Mesendoderm (in vitro differentiated cells): ENCODE results near the gene STK26. TPM values are rescaled to one million over a fixed set of nuclear protein-coding genes. Genes with fewer than 3 reads are reported as not detected.

Source experiments
- DNase-seq: peaks from one replicate; pipeline ENCODE4 v3.0.0; 2013
- H2AK5ac ChIP-seq: 2 replicates; pipeline ENCODE4 v1.6.1; 2013; ENCODE audit warnings: low read length, inconsistent platforms
- H2BK120ac ChIP-seq: 2 replicates; pipeline ENCODE4 v1.6.1; 2013; ENCODE audit warnings: low read depth, mild to moderate bottlenecking, low read length, moderate library complexity, mixed read lengths
- H2BK15ac ChIP-seq: replicated peaks from 2 replicates; pipeline ENCODE4 v1.6.1; 2013; ENCODE audit warnings: low read depth, mild to moderate bottlenecking, moderate library complexity
- H2BK5ac ChIP-seq: 2 replicates; pipeline ENCODE4 v1.6.1; 2013; ENCODE audit warnings: low read length, inconsistent platforms
- H3K18ac ChIP-seq: 2 replicates; pipeline ENCODE4 v1.6.1; 2013; ENCODE audit warnings: mild to moderate bottlenecking, low read length, mixed read lengths
- H3K23ac ChIP-seq: one replicate; pipeline ENCODE4 v1.6.1; 2013; ENCODE audit warnings: low read length
- H3K27ac ChIP-seq: 2 replicates; pipeline ENCODE4 v1.5.1; 2013; ENCODE audit warnings: low read depth, mild to moderate bottlenecking, inconsistent platforms, low read length, moderate library complexity
- H3K27me3 ChIP-seq: 2 replicates; pipeline ENCODE4 v1.6.1; 2013; ENCODE audit warnings: low read length, control low read depth, mild to moderate bottlenecking, inconsistent platforms; ENCODE audit not compliant: insufficient read depth, poor library complexity
- H3K36me3 ChIP-seq: 2 replicates; pipeline ENCODE4 v1.6.1; 2013; ENCODE audit warnings: low read length, inconsistent platforms; ENCODE audit not compliant: control insufficient read depth, insufficient read depth
- H3K4ac ChIP-seq: one replicate; pipeline ENCODE4 v1.6.1; 2013; ENCODE audit warnings: low read depth, mild to moderate bottlenecking, low read length, moderate library complexity
- H3K4me1 ChIP-seq: 2 replicates; pipeline ENCODE4 v1.6.1; 2013; ENCODE audit warnings: low read depth, low read length, inconsistent platforms; ENCODE audit not compliant: control insufficient read depth
- H3K4me2 ChIP-seq: 2 replicates; pipeline ENCODE4 v1.6.1; 2013; ENCODE audit warnings: low read length
- H3K4me3 ChIP-seq: 2 replicates; pipeline ENCODE4 v1.5.1; 2013; ENCODE audit warnings: mild to moderate bottlenecking, low read length
- H3K56ac ChIP-seq: one replicate; pipeline ENCODE4 v1.6.1; 2013; ENCODE audit warnings: low read length
- H3K79me1 ChIP-seq: 2 replicates; pipeline ENCODE4 v1.6.1; 2013; ENCODE audit warnings: low read length, inconsistent platforms
- H3K79me2 ChIP-seq: 2 replicates; pipeline ENCODE4 v1.6.1; 2013; ENCODE audit warnings: mild to moderate bottlenecking, low read length; ENCODE audit not compliant: control insufficient read depth, insufficient read depth
- H3K9ac ChIP-seq: 2 replicates; pipeline ENCODE4 v1.6.1; 2013; ENCODE audit warnings: low read length, inconsistent platforms
- H4K5ac ChIP-seq: one replicate; pipeline ENCODE4 v1.6.1; 2013; ENCODE audit warnings: low read length
- H4K8ac ChIP-seq: one replicate; pipeline ENCODE4 v1.6.1; 2013; ENCODE audit warnings: low read depth, mild to moderate bottlenecking, control low read depth, low read length, moderate library complexity
- WGBS: extraction: QIAGEN DNeasy Blood & Tissue Kit; methylation state at CpG from one replicate; pipeline ENCODE4 v1.1.7; 2013; ENCODE audit warnings: low lambda C conversion rate, missing lambda C conversion rate; ENCODE audit not compliant: insufficient coverage; ENCODE audit errors: extremely low coverage; 5-methylcytosine and 5-hydroxymethylcytosine counted together
- polyA plus RNA-seq, 2 experiments: library from polyadenylated mRNA; stranded (reverse); fragments of 200-250 nt; gene quantifications; one replicate each; pipeline ENCODE4 v1.2.3, GENCODE V29; 2013

The STK26 gene
- polyA plus RNA-seq (2013, experiment 1 of 2), result 69.3 TPM
- 71.4 TPM for polyA plus RNA-seq (2013, experiment 2 of 2)

DNA sequence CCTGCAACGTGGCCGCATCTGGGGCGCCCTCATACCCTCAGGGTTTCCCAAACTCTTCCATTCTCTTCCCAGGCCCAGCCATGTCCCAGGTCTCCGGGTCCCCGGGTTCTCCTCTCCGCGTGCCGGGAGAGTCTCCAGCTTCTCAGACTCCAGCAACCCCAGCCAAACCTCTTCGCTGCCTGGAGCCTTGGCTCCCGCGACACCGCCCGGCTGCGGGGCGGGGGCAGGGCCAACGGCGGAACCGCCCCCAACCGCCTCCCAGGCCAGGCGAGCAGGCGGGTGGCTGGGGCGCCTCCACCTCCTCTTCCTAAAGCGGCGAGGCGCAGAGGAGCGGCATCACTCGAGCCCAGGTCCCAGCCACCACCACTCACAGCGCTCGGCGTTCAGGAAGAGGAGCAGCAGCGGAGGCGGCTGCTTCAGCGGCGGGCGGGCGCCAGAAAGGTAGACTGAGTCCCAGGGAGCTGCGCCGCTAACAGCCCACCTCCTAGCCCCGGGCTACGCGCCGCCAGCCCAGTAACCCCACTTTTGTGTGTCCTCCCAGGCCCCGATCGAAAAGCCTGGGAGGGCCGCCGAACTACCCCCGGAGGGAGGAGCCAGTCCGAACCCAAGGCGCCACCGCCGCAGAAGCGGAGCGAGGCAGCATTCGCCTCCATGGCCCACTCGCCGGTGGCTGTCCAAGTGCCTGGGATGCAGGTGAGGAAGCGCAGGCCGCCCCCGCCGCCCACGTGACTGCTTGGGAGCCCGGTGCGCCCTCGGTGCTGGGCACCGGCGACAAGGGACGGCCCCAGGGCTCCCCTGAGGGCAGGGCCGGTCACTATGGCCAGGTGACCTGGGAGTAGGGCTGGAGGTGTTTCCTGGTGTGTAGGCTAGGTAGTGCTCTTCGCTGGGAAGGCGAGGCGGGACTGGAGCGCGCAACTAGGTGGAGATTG is at the start of gene STK26:
STK26 (plus strand) TSS at position 336 of the 929 bp plus-strand sequence; CDS start at position 652, 316 bp downstream.
- no CpG with 5 or more reads among the region's 73 CpGs for WGBS
- no peaks in the 10 kb centered on the region for H3K36me3 ChIP-seq

DNA sequence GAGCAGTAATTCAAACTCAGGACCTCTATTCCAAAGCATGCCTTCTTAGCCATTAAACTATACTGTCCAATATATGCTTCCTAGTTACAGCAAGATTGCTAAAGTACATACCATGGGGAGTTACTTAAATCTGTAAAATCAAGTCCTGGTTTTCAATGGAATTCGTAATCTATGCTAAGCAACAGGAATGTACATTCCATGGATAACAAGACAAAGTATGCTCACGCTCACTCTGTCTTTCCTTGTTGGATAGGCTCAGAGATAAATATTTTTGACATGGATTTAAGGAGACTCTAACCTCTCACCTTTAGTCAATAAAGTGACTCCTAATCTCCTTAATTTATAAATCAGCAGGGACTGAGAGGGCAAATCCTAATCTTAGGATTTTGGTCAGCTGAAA is 47.3 kb upstream of the STK26 start:
- Histone ChIP-seq H3K27me3 (no peaks in the 10 kb centered on the region), H3K18ac (no peak overlapping the region), H3K36me3 (no peaks in the 10 kb centered on the region), H4K5ac (no peak overlapping the region), H3K79me2 (no peaks in the 10 kb centered on the region), H3K79me1 (no peaks in the 10 kb centered on the region), H3K4ac (no peak overlapping the region), H3K4me3 (no peak overlapping the region), H3K27ac (no peak overlapping the region), H3K4me1 (no peaks in the 10 kb centered on the region), H3K56ac (no peak overlapping the region), H3K9ac (no peak overlapping the region), H3K4me2 (no peak overlapping the region), H2BK15ac (no peak overlapping the region), H2BK120ac (no peak overlapping the region), H3K23ac (no peak overlapping the region), H2AK5ac (no peak overlapping the region), H4K8ac (no peak overlapping the region), H2BK5ac (no peak overlapping the region)
- no CpG with 5 or more reads among the region's 2 CpGs for WGBS
- DNase-seq, result peak; percentile 14

More for the DNA sequence above, at the start of gene STK26:
- DNase-seq, result peak; percentile 91
- no peak within 1 kb of the TSS for H4K5ac ChIP-seq
- peak within 1 kb of the TSS; percentile 71 for H3K4me2 ChIP-seq
- peaks cover 18% of the 10 kb centered on the region for H3K79me2 ChIP-seq
- peak within 1 kb of the TSS; percentile 76 for H3K27ac ChIP-seq
- no peaks in the 10 kb centered on the region for H3K4me1 ChIP-seq
- H3K9ac ChIP-seq, result peak within 1 kb of the TSS; percentile 84
- no peak within 1 kb of the TSS for H2BK120ac ChIP-seq
- no peaks in the 10 kb centered on the region for H3K27me3 ChIP-seq
- H2BK15ac ChIP-seq, result no peak within 1 kb of the TSS
- H2AK5ac ChIP-seq, result no peak within 1 kb of the TSS
- H3K56ac ChIP-seq, result peak within 1 kb of the TSS; percentile 93
- peak within 1 kb of the TSS; percentile 32 for H3K18ac ChIP-seq
- no peak within 1 kb of the TSS for H4K8ac ChIP-seq
- no peak within 1 kb of the TSS for H3K23ac ChIP-seq
- peak within 1 kb of the TSS; percentile 77 for H3K4me3 ChIP-seq
- H3K4ac ChIP-seq, result peak within 1 kb of the TSS; percentile 48
- no peak within 1 kb of the TSS for H2BK5ac ChIP-seq
- no peaks in the 10 kb centered on the region for H3K79me1 ChIP-seq

DNA sequence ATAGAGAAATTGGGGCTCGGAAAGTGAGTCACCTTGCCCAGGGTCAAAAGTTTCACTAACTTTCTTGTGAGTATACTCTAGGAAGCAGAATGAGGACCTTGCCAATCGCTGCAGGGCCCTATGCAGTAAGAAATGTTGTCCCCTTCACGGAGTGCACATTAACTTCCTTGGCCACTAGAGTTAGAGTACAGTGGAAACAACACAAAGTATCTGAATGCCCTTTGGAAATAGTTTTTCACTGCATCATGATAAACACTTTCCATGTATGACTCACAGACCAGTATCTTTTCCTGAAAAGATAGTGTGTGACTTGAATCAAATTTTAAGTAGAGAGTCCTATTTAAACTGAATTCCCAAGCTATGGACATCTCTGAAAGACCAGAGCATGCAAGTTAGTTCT is 45.5 kb upstream of the STK26 start:
- H3K18ac ChIP-seq, result no peak overlapping the region
- H3K79me1 ChIP-seq, result no peaks in the 10 kb centered on the region
- H3K36me3 ChIP-seq, result no peaks in the 10 kb centered on the region
- no peaks in the 10 kb centered on the region for H3K79me2 ChIP-seq
- H3K4me2 ChIP-seq, result no peak overlapping the region
- H2AK5ac ChIP-seq, result no peak overlapping the region
- no peaks in the 10 kb centered on the region for H3K4me1 ChIP-seq
- H4K8ac ChIP-seq, result no peak overlapping the region
- no peak overlapping the region for H2BK120ac ChIP-seq
- no peak overlapping the region for H3K4ac ChIP-seq
- no peak overlapping the region for H2BK5ac ChIP-seq
- no peak overlapping the region for H3K23ac ChIP-seq
- H3K4me3 ChIP-seq, result no peak overlapping the region
- no peak overlapping the region for H2BK15ac ChIP-seq
- no peak overlapping the region for H3K9ac ChIP-seq
- no CpG with 5 or more reads among the region's 3 CpGs for WGBS
- H4K5ac ChIP-seq, result no peak overlapping the region
- no peaks in the 10 kb centered on the region for H3K27me3 ChIP-seq
- no peak for DNase-seq
- H3K27ac ChIP-seq, result no peak overlapping the region
- no peak overlapping the region for H3K56ac ChIP-seq

DNA sequence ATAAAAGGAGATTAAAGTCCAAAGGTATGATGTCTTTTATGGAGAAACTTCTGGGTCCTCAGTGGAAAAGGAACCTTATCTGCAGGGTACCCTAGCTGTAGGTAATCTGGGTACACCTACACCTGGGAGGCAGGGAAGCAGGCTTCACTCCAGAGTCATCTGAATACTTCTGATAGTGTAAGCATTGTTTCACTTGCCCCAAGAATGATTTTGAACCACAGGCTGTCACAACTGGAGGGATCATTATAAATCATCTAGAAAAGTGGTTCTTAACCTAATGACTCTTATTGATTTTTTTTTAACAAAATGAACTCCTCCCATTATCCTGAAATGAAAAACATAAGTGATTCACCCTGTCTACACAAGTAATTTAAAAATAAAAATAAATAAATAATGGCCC is 44.0 kb upstream of the STK26 start:
- H2BK5ac ChIP-seq, result no peak overlapping the region
- H3K27ac ChIP-seq, result no peak overlapping the region
- no peak overlapping the region for H3K9ac ChIP-seq
- H3K27me3 ChIP-seq, result no peaks in the 10 kb centered on the region
- H3K4me3 ChIP-seq, result no peak overlapping the region
- no peak overlapping the region for H2BK120ac ChIP-seq
- no peaks in the 10 kb centered on the region for H3K79me2 ChIP-seq
- DNase-seq, result no peak
- H3K23ac ChIP-seq, result no peak overlapping the region
- H3K36me3 ChIP-seq, result no peaks in the 10 kb centered on the region
- no peak overlapping the region for H3K18ac ChIP-seq
- no peak overlapping the region for H2BK15ac ChIP-seq
- H4K5ac ChIP-seq, result no peak overlapping the region
- H3K56ac ChIP-seq, result no peak overlapping the region
- no peak overlapping the region for H3K4me2 ChIP-seq
- H3K79me1 ChIP-seq, result no peaks in the 10 kb centered on the region
- no peaks in the 10 kb centered on the region for H3K4me1 ChIP-seq
- no peak overlapping the region for H4K8ac ChIP-seq
- no peak overlapping the region for H3K4ac ChIP-seq
- no peak overlapping the region for H2AK5ac ChIP-seq

DNA sequence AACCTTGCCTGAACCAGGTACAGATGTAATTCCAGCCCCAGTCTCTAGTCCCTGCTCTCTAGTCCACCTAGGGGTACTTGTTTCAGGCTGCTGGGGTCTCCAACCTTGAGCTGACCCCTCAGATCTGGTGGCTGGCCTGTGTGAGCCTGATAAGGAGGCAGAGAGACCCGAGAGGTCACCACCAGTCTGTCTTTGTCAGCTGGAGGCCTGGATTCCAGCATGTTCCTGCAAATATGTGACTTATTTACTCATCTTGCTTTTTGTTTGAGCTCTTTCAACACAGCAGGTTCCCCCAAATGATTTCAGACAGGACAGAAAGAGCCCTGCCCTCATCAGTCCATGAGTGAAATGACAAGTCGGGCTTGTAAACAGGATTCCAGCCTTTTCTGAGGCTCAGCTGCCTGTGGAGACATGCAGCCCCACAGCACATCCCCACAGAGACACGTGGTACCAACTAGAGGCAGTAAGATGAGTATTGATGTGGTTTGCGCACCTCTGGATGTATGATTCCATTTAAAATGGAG is 37.5 kb upstream of the STK26 start:
- DNase-seq, result peak; percentile 68
- no peak overlapping the region for H4K8ac ChIP-seq
- no CpG with 5 or more reads among the region's 4 CpGs for WGBS

More for the DNA sequence above, 37.5 kb upstream of the STK26 start:
- Histone ChIP-seq H2AK5ac (no peak overlapping the region), H3K4me2 (no peak overlapping the region), H3K36me3 (no peaks in the 10 kb centered on the region), H3K27ac (peak overlapping the region; percentile 2), H3K18ac (no peak overlapping the region), H2BK120ac (no peak overlapping the region), H3K23ac (no peak overlapping the region), H3K9ac (no peak overlapping the region), H3K56ac (no peak overlapping the region), H3K4me1 (peaks cover 2% of the 10 kb centered on the region), H2BK15ac (no peak overlapping the region), H3K27me3 (no peaks in the 10 kb centered on the region), H3K4ac (no peak overlapping the region), H3K79me2 (no peaks in the 10 kb centered on the region), H3K79me1 (no peaks in the 10 kb centered on the region), H4K5ac (no peak overlapping the region), H2BK5ac (no peak overlapping the region), H3K4me3 (no peak overlapping the region)
